GM12878 (cell line): ENCODE measurements around the gene NR6A1. TPM values are rescaled to one million over a fixed set of nuclear protein-coding genes. Genes with fewer than 3 reads are reported as not detected.

Source experiments
- ATAC-seq: fragments of 200-7000 bp; cut with Tn5 transposase; 3 replicates; pipeline ENCODE4 v1.9.1; 2020; ENCODE audit warnings: mild to moderate bottlenecking, moderate library complexity
- BruUV-seq: library from RNA; stranded (reverse); fragments of 400-500 nt; replicated peaks from 2 replicates; lab custom pipeline; 2021; lab: Mats Ljungman, UMichigan
- CTCF ChIA-PET: fragments of 300-600 bp; sonication (Branson Sonifier 250); formaldehyde crosslinking; extraction: SDS; loops from one replicate; lab custom pipeline; 2021; ENCODE audit warnings: inconsistent platforms; lab: Yijun Ruan, JAX
- POLR2A ChIA-PET: fragments of 350-600 bp; formaldehyde crosslinking; extraction: SDS; loops from one replicate; lab custom pipeline; 2021; ENCODE audit warnings: inconsistent platforms; lab: Charles Lee
- RAD21 ChIA-PET: fragments of 300-600 bp; sonication (Branson Sonifier 250); formaldehyde crosslinking; loops from one replicate; lab custom pipeline; 2023; ENCODE audit warnings: antibody characterized with exemption; ENCODE audit not compliant: unreplicated experiment; lab: Charles Lee
- SMC1A ChIA-PET: fragments of 300-600 bp; sonication (Branson Sonifier 250); formaldehyde crosslinking; loops from one replicate; lab custom pipeline; 2023; ENCODE audit not compliant: unreplicated experiment, uncharacterized antibody; lab: Charles Lee
- DNase-seq: peaks from one replicate; pipeline ENCODE4 v3.0.0-alpha.2; 2011; ENCODE audit warnings: low read depth, low spot score
- FAIRE-seq: peaks from 3 replicates; lab custom pipeline; 2011; peaks lifted over from hg19 to GRCh38; lab: Jason Lieb, UNC
- H2AFZ ChIP-seq: 2 replicates; pipeline ENCODE4 v1.6.0; 2011; ENCODE audit warnings: low read depth, low read length, control low read depth; ENCODE audit not compliant: control insufficient read depth
- H3K27ac ChIP-seq: 2 replicates; pipeline ENCODE4 v1.5.1; 2011; ENCODE audit warnings: control low read depth; ENCODE audit not compliant: control insufficient read depth, insufficient read depth
- H3K27me3 ChIP-seq, 2 experiments: replicated peaks in 1 of 2; 2 replicates each; pipeline versions ENCODE4 v1.6.0 to v1.6.1; 2011; ENCODE audit warnings: low read length in 1 of 2; ENCODE audit not compliant: control insufficient read depth in 2 of 2, insufficient read depth in 2 of 2
- H3K36me3 ChIP-seq, 2 experiments: 2 replicates each; pipeline ENCODE4 v1.5.1; 2011; ENCODE audit warnings: low read length in 1 of 2; ENCODE audit not compliant: control insufficient read depth in 2 of 2, insufficient read depth in 2 of 2
- H3K4me1 ChIP-seq: 2 replicates; pipeline ENCODE4 v1.6.1; 2011; ENCODE audit warnings: mild to moderate bottlenecking, low read length, moderate library complexity, mixed read lengths; ENCODE audit not compliant: control insufficient read depth, insufficient read depth
- H3K4me2 ChIP-seq: 2 replicates; pipeline ENCODE4 v1.6.0; 2011; ENCODE audit warnings: control low read depth; ENCODE audit not compliant: control insufficient read depth, insufficient read depth
- H3K4me3 ChIP-seq: fragments of 200-600 bp; sonication (generic); 2 replicates; pipeline ENCODE4 v1.5.1; 2016
- H3K79me2 ChIP-seq: 2 replicates; pipeline ENCODE4 v1.6.0; 2011; ENCODE audit warnings: low read length; ENCODE audit not compliant: control insufficient read depth, insufficient read depth
- H3K9ac ChIP-seq: 2 replicates; pipeline ENCODE4 v1.8.0; 2011; ENCODE audit warnings: low read length, control low read depth, mixed read lengths; ENCODE audit not compliant: control insufficient read depth, insufficient read depth
- H3K9me3 ChIP-seq: replicated peaks from 3 replicates; pipeline ENCODE4 v1.5.1; 2011; ENCODE audit warnings: mild to moderate bottlenecking, low read length; ENCODE audit not compliant: control insufficient read depth, insufficient read depth
- H4K20me1 ChIP-seq: 2 replicates; pipeline ENCODE4 v1.6.0; 2011; ENCODE audit not compliant: control insufficient read depth, insufficient read depth
- BCLAF1 ChIP-seq: fragments of 450-650 bp; IDR thresholded peaks from 2 replicates; pipeline ENCODE4 v1.6.1; 2017; ENCODE audit warnings: antibody characterized with exemption, mild to moderate bottlenecking, moderate library complexity
- NR2F1 ChIP-seq: fragments of 450-650 bp; conservative IDR thresholded peaks from 2 replicates; pipeline ENCODE4 v1.6.1; 2017; ENCODE audit warnings: mild to moderate bottlenecking
- RBBP5 ChIP-seq: fragments of 200-600 bp; sonication (generic); conservative IDR thresholded peaks from 2 replicates; pipeline ENCODE4 v1.6.1; 2016
- ZNF384 ChIP-seq: IDR thresholded peaks from 2 replicates; pipeline ENCODE4 v1.6.1; 2012; ENCODE audit warnings: low read depth, mild to moderate bottlenecking, low read length, improper control_type of control experiment, borderline replicate concordance
- ZZZ3 ChIP-seq: IDR thresholded peaks from 2 replicates; pipeline ENCODE4 v1.6.1; 2011; ENCODE audit warnings: low read depth; ENCODE audit not compliant: control insufficient read depth, insufficient read length
- WGBS: methylation state at CpG from one replicate; pipeline ENCODE4 v1.1.6; 2016; ENCODE audit warnings: low lambda C conversion rate; ENCODE audit not compliant: insufficient replicate concordance, insufficient coverage; ENCODE audit errors: missing lambda C conversion rate; 5-methylcytosine and 5-hydroxymethylcytosine counted together
- in situ Hi-C: fragments of 300-500 bp; cut with MboI; formaldehyde crosslinking; loops from 9 replicates; pipeline ENCODE4 v1.14.3; 2018; ENCODE audit warnings: mixed read lengths
- intact Hi-C: fragments of 100-400 bp; cut with micrococcal nuclease; formaldehyde crosslinking; loops from one replicate; pipeline ENCODE4 v1.14.2; 2022; ENCODE audit not compliant: unreplicated experiment
- polyA plus RNA-seq, 11 experiments: library from polyadenylated mRNA; depleted of rRNA in 4 of 11; unstranded in 6 of 11; stranded (reverse) in 5 of 11; fragments of >200 nt; fragmentation: Nextera tagmentation in 4 of 11; fragmentation: Illumina TruSeq in 1 of 11; extraction: Ambion mirVana in 4 of 11; extraction: Trizol in 1 of 11; gene quantifications; 1 replicate in 1 of 11; 2 replicates in 10 of 11; pipeline versions ENCODE4 v1.2.1 to v1.2.3, GENCODE V29; 2011 to 2016; ENCODE audit warnings: inconsistent platforms in 2 of 11, missing spikeins in 2 of 11, low read depth in 1 of 11
- total RNA-seq, 4 experiments: library from RNA; depleted of rRNA in 3 of 4; stranded (reverse); fragments of >200 nt in 3 of 4; fragmentation: Illumina TruSeq in 1 of 4; extraction: Trizol in 1 of 4; gene quantifications; 2 replicates each; pipeline versions ENCODE4 v1.2.1 to v1.2.3, GENCODE V29; 2013 to 2021

The NR6A1 gene
- total and polyA plus RNA-seq, 10 of the 15 experiments (the other 5 are each of a cell fraction or from before 2014, with no cell fraction given), result 1.2 to 9.2 (median 4.6) TPM

- no peak for TF ChIP-seq NR2F1
These were observed 200.0 kb downstream of the NR6A1 start (continued) for GRCh38 chr9:124570942-124571666.

GRCh38 chr9:124569942-124570341 is 201.2 kb downstream of the NR6A1 start:
- no TSS peak for BruUV-seq
- no peaks in the 10 kb centered on the region for H3K27me3 ChIP-seq
- DNase-seq (no peak), ATAC-seq (no peak), FAIRE-seq (no peak)
- H3K4me3 ChIP-seq, result no peak overlapping the region
- CTCF ChIA-PET, result no interaction called here
- H3K36me3 ChIP-seq, result no peaks in the 10 kb centered on the region; a peak in 1 of 4 replicates
- 94% methylated on average over 2 of the region's 2 CpGs for WGBS
- no peaks in the 10 kb centered on the region for H4K20me1 ChIP-seq
- in situ Hi-C loops, result no loop called here
- intact Hi-C loops, result no loop called here
- POLR2A ChIA-PET, result interaction anchor here (0.6 to 0.7 kb wide), 2 partner anchors 22 to 36 kb away, joined by 3 to 4 read pairs; no protein-coding TSS in a partner anchor
- H3K79me2 ChIP-seq, result no peaks in the 10 kb centered on the region
- no peak overlapping the region for H2AFZ ChIP-seq
- SMC1A ChIA-PET, result interaction anchor here (0.8 to 1.1 kb wide), 3 partner anchors 18 to 91 kb away, joined by 3 to 4 read pairs (median 3); no protein-coding TSS in a partner anchor
- no peak overlapping the region for H3K9ac ChIP-seq
- H3K9me3 ChIP-seq, result no peaks in the 10 kb centered on the region
- H3K4me2 ChIP-seq, result no peak overlapping the region
- RAD21 ChIA-PET, result no interaction called here
- no peaks in the 10 kb centered on the region for H3K4me1 ChIP-seq
- TF ChIP-seq ZNF384, result no peak
- no peak for TF ChIP-seq ZZZ3
- TF ChIP-seq BCLAF1, result no peak
- TF ChIP-seq RBBP5, result no peak
- TF ChIP-seq, all 136 proteins: peak for 0
- no peak overlapping the region for H3K27ac ChIP-seq
